ENCODE data around the gene CNTNAP5. TPM values are rescaled to one million over a fixed set of nuclear protein-coding genes. Genes with fewer than 3 reads are reported as not detected.

CNTNAP5 gene
- total RNA-seq, 1 experiment from 2014 or later, result 0.11 TPM

- no peak for DNase-seq (ENCODE audit: low read depth)
Observed at GRCh38 chr2:124426122-124426521, 401.0 kb downstream of the CNTNAP5 start.

DNA sequence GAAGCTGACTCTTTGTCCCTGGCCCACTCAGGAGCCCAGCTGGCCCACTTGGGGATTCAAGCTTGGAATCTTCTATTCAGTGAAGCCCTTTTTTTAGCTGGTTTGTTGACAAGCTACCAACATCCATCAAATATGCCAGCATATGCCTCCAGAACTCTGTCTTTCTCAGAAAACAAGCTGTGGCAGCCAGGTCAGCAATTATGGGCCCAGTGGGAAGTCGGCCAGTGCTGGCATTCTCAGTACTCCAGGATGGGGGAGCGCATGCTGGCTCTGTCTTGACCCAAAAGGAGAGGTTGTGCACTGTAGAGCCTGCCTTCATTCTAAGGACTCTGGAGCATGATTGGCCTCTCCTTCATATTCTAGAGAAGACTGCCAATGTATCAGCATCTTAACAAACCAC, 401.5 kb downstream of the CNTNAP5 start:
- no peak for DNase-seq (ENCODE audit: low read depth)

GRCh38 chr2:124437811-124438210, 412.7 kb downstream of the CNTNAP5 start:
- DNase-seq (ENCODE audit: low read depth), result no peak

DNA sequence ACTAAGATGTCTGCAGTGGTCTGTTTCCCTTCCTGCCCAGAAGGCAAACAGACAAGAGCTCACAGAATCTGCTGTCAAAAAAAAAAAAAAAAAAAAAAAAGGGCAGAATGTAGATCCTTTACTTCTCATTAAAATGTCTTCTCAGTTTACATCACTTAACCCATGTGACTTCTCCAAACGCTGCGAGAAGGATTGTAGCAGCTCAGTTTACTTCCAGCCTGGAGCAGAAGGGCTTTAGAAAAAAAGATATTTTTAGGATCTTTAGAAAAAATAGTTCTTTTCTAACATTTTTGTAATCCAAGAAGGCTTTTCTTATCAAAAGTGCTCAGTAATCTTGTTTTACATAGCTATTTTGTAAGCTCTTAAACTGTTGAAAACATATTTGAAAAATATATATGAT, 425.4 kb downstream of the CNTNAP5 start:
- DNase-seq (ENCODE audit: low read depth), result no peak

- peak; percentile 86 for DNase-seq (ENCODE audit: low read depth)
Observed at GRCh38 chr2:124476291-124476690, 451.2 kb downstream of the CNTNAP5 start.

GRCh38 chr2:124478761-124479160, 453.7 kb downstream of the CNTNAP5 start:
- DNase-seq (ENCODE audit: low read depth), result no peak

DNA sequence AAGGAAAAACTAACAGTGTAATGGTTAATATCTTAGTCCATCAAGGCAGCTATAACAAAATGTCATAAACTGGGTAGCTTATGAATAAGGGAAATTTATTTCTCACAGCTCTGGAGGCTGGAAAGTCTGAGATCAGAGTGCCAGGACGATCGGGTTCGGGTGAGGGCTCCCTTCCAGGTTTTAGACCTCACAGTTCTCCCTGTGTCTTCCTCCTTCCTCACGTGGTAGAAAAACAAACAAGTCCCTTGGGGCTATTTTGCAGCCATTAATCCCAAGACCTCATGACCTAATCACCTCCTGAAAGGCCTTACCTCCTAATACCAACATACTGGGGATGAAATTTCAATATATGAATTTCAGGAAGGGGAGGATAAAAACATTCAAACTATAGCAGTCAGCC, 455.9 kb downstream of the CNTNAP5 start:
- DNase-seq (ENCODE audit: low read depth), result no peak

GRCh38 chr2:124482044-124482443, 457.0 kb downstream of the CNTNAP5 start:
- no peak for DNase-seq (ENCODE audit: low read depth)

- DNase-seq (ENCODE audit: low read depth), result no peak
Observed at GRCh38 chr2:124482551-124482950, 457.5 kb downstream of the CNTNAP5 start.

- no peak for DNase-seq (ENCODE audit: low read depth)
Observed at GRCh38 chr2:124485659-124486058, 460.6 kb downstream of the CNTNAP5 start.

- peak; percentile 68 for DNase-seq (ENCODE audit: low read depth)
Observed at GRCh38 chr2:124489686-124490085, 464.6 kb downstream of the CNTNAP5 start.

DNA sequence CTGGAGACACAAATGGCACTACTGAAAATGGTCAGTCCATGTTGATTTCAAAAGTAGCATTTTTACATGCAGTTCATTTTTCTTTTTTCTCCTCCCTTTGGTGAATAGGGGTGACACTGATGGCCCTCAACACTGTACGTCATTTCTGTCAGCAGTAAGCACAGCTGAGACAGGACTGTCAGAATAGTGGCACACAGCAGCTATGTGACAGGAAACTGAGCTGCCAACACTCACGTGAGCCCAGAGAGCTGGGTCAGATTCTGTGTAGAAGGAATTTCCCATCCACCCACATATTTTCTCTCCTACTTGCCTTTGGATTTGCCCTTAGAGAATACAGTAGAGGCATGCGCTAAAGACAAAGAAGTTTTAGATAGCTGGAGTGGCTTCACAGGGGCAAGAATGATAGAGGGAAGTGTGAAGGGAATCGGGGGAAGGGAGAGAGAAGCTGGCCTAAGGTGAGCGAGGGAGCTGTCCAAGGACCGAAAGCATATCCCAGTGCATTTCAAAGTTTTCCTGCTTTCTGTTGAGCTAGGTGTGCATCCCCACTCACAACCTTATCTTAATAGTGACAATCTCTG, 476.6 kb downstream of the CNTNAP5 start:
- DNase-seq (ENCODE audit: low read depth), result no peak

DNA sequence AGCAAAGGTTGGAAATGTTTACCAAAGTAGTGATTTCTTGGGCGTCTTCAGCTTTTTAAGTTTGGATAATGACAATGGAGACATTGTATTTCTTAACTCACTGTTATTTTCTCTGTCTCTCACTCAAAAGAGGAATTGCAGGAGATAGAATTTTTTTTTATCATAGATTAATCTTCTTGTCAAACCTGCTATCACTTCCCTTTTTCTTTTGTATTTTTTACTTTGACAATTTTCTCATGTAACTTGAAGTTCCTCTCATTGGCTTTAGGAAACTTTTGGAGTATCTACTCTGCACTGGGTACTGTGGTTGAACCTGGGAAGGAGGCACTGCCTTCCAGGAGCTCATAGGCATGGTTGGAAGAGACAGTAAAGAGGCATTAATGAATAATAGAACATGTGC, 489.1 kb downstream of the CNTNAP5 start:
- no peak for DNase-seq (ENCODE audit: low read depth)

- DNase-seq (ENCODE audit: low read depth), result no peak
Observed at GRCh38 chr2:124520953-124521352, 495.9 kb downstream of the CNTNAP5 start.

- DNase-seq (ENCODE audit: low read depth), result no peak
Observed at GRCh38 chr2:124523096-124523495, 498.0 kb downstream of the CNTNAP5 start.

- no peak for DNase-seq (ENCODE audit: low read depth)
Observed at GRCh38 chr2:124524155-124524915, 499.2 kb downstream of the CNTNAP5 start.

- no peak for DNase-seq (ENCODE audit: low read depth)
Observed at GRCh38 chr2:124526221-124526620, 501.1 kb downstream of the CNTNAP5 start.

GRCh38 chr2:124530203-124530602, 505.1 kb downstream of the CNTNAP5 start:
- DNase-seq (ENCODE audit: low read depth), result no peak

GRCh38 chr2:124533226-124533954, 508.3 kb downstream of the CNTNAP5 start:
- DNase-seq (ENCODE audit: low read depth), result no peak

DNA sequence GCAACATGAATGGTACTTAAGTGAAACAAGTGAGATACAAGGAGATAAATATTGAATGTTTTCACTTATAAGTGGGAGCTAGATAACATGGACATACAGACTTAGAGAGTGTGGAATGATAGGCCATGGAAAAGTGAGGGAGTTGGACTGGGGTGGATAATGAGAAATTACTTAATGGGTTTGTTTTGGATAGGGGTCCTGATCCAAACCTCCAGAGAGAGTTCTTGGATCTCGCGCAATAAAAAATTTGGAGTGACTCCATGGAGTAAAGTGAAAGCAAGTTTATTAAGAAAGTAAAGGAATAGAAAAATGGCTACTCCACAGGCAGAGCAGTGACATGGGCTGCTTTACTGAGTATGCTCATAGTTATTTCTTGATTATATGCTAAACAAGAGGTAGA, 508.9 kb downstream of the CNTNAP5 start:
- no peak for DNase-seq (ENCODE audit: low read depth)

GRCh38 chr2:124535816-124536215, 510.7 kb downstream of the CNTNAP5 start:
- DNase-seq (ENCODE audit: low read depth), result no peak

DNA sequence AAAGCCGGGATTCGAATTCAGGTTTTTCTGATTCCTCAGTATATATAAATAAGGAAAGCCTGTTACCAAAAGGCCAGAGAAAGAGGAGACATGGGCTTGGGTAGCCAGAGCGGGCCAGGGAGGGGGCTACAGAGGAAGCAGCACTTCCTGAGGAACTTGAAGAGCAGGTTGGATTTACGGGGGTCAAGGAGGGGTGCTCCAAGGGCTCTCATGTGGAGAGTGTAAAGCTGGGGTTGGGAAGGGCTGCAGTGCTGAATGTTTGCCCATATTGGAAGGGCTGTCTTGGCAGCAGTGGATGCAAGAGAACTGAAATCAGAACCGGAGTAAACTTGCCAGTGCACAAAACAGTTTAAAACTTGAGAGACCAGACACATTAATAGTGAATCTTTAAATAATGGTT, 511.5 kb downstream of the CNTNAP5 start:
- no peak for DNase-seq (ENCODE audit: low read depth)

GRCh38 chr2:124538549-124538948, 513.5 kb downstream of the CNTNAP5 start:
- no peak for DNase-seq (ENCODE audit: low read depth)

All from HT1080 (cell line).